OCI-LY7 (cell line): Measurements from ENCODE around the gene PROKR1. TPM values are rescaled to one million over a fixed set of nuclear protein-coding genes. Genes with fewer than 3 reads are reported as not detected.

ENCODE experiments used
- BruUV-seq: library from RNA; stranded (reverse); fragments of 400-500 nt; replicated peaks from 2 replicates; lab custom pipeline; 2021; lab: Mats Ljungman, UMichigan
- CTCF ChIA-PET: fragments of 300-600 bp; sonication (Branson Sonifier 250); formaldehyde crosslinking; loops from one replicate; lab custom pipeline; 2022; ENCODE audit warnings: antibody characterized with exemption; ENCODE audit not compliant: unreplicated experiment; lab: Charles Lee
- POLR2A ChIA-PET: fragments of 300-600 bp; sonication (Branson Sonifier 250); formaldehyde crosslinking; loops from one replicate; lab custom pipeline; 2022; ENCODE audit warnings: antibody characterized with exemption; lab: Charles Lee
- DNase-seq: peaks from one replicate; pipeline ENCODE4 v3.0.0-alpha.2; 2015; ENCODE audit warnings: low spot score
- H2AFZ ChIP-seq: fragments of 200-600 bp; sonication (generic), shearing (Covaris generic); 2 replicates; pipeline ENCODE4 v1.6.1; 2014; ENCODE audit warnings: mild to moderate bottlenecking, antibody characterized with exemption, low read length, moderate library complexity
- H3K27ac ChIP-seq: fragments of 200-600 bp; sonication (generic); 2 replicates; pipeline ENCODE4 v1.5.1; 2014; ENCODE audit warnings: mixed run types, low read depth, mild to moderate bottlenecking, moderate library complexity, low read length, inconsistent platforms; ENCODE audit not compliant: poor library complexity, severe bottlenecking
- H3K36me3 ChIP-seq: fragments of 200-600 bp; sonication (generic); 2 replicates; pipeline ENCODE4 v1.6.1; 2014; ENCODE audit warnings: mild to moderate bottlenecking, antibody characterized with exemption, low read length, moderate library complexity, mixed read lengths; ENCODE audit not compliant: insufficient read depth
- H3K4me1 ChIP-seq: fragments of 200-600 bp; sonication (generic); 2 replicates; pipeline ENCODE4 v1.5.1; 2014; ENCODE audit warnings: mild to moderate bottlenecking, low read length; ENCODE audit not compliant: insufficient read depth, poor library complexity, severe bottlenecking
- H3K4me2 ChIP-seq: fragments of 200-600 bp; sonication (generic); 2 replicates; pipeline ENCODE4 v1.6.1; 2014; ENCODE audit warnings: mild to moderate bottlenecking, low read length
- H3K4me3 ChIP-seq: fragments of 200-600 bp; sonication (generic); 2 replicates; pipeline ENCODE4 v1.5.1; 2014; ENCODE audit warnings: mild to moderate bottlenecking, low read depth, low read length; ENCODE audit not compliant: poor library complexity, severe bottlenecking
- H3K79me2 ChIP-seq: fragments of 200-600 bp; sonication (generic); 2 replicates; pipeline ENCODE4 v1.6.1; 2016; ENCODE audit warnings: low read depth, mild to moderate bottlenecking, low read length, moderate library complexity, mixed read lengths; ENCODE audit not compliant: insufficient read depth
- H3K9me2 ChIP-seq: fragments of 200-600 bp; sonication (generic); 2 replicates; pipeline ENCODE4 v1.6.1; 2016; ENCODE audit warnings: mild to moderate bottlenecking, low read length, mixed read lengths; ENCODE audit not compliant: insufficient read depth
- H3K9me3 ChIP-seq: fragments of 200-600 bp; sonication (generic); 2 replicates; pipeline ENCODE4 v1.6.1; 2014; ENCODE audit warnings: mild to moderate bottlenecking, mixed run types, low read length, mixed read lengths
- H4K20me1 ChIP-seq: fragments of 200-600 bp; sonication (generic); 2 replicates; pipeline ENCODE4 v1.6.1; 2014; ENCODE audit warnings: mild to moderate bottlenecking, antibody characterized with exemption, low read length, moderate library complexity, mixed read lengths; ENCODE audit not compliant: insufficient read depth
- CTCF ChIP-seq: fragments of 200-600 bp; sonication (generic); conservative IDR thresholded peaks from 2 replicates; pipeline ENCODE4 v1.5.1; 2014; ENCODE audit warnings: mild to moderate bottlenecking, antibody characterized with exemption, low read length, moderate library complexity, mixed read lengths
- EZH2phosphoT487 ChIP-seq: fragments of 200-600 bp; sonication (generic); IDR thresholded peaks from 2 replicates; pipeline ENCODE4 v1.6.1; 2018; ENCODE audit warnings: low read depth, borderline replicate concordance, mild to moderate bottlenecking, mixed run types, antibody characterized with exemption, low read length, moderate library complexity, mixed read lengths
- intact Hi-C: fragments of 100-400 bp; cut with micrococcal nuclease; formaldehyde crosslinking; loops from one replicate; pipeline ENCODE4 v1.10.0; 2022; ENCODE audit not compliant: unreplicated experiment
- total RNA-seq, 2 experiments: library from RNA; depleted of rRNA in 1 of 2; stranded (reverse); fragments of >200 nt in 1 of 2; shearing (Covaris generic) in 1 of 2; gene quantifications; 2 replicates each; pipeline ENCODE4 v1.2.3, GENCODE V29; 2014 to 2022

The PROKR1 gene
- total RNA-seq, 2 experiments from 2014 or later: 0.28 TPM; not detected in 1

GRCh38 chr2:68603059-68603458, 40.3 kb upstream of the PROKR1 start:
- H3K79me2 ChIP-seq: no peaks in the 10 kb centered on the region
- peaks cover 13% of the 10 kb centered on the region; the same call in 1 of the 2 replicates for H3K9me3 ChIP-seq
- H4K20me1 ChIP-seq: no peaks in the 10 kb centered on the region
- no peak overlapping the region for H3K4me3 ChIP-seq
- TF ChIP-seq CTCF: no peak
- TF ChIP-seq EZH2phosphoT487: no peak
- H3K4me2 ChIP-seq: no peak overlapping the region
- DNase-seq: no peak
- CTCF ChIA-PET: no interaction called here
- no peak overlapping the region for H3K27ac ChIP-seq
- no TSS peak for BruUV-seq
- H3K36me3 ChIP-seq: no peaks in the 10 kb centered on the region
- no peak overlapping the region for H2AFZ ChIP-seq
- no peaks in the 10 kb centered on the region for H3K4me1 ChIP-seq
- POLR2A ChIA-PET: interaction anchor here (1.0 to 1.3 kb wide), 3 partner anchors 12 to 104 kb away, joined by 3 read pairs; no protein-coding TSS in a partner anchor
- no peaks in the 10 kb centered on the region for H3K9me2 ChIP-seq
- intact Hi-C loops: no loop called here

GRCh38 chr2:68604077-68604476, 39.3 kb upstream of the PROKR1 start:
- no peak for DNase-seq
- Histone ChIP-seq H3K4me3 (no peak overlapping the region), H3K79me2 (no peaks in the 10 kb centered on the region), H4K20me1 (no peaks in the 10 kb centered on the region), H3K9me3 (peaks cover 13% of the 10 kb centered on the region; the same call in 1 of the 2 replicates), H3K36me3 (no peaks in the 10 kb centered on the region), H3K27ac (no peak overlapping the region), H3K4me1 (no peaks in the 10 kb centered on the region), H3K4me2 (no peak overlapping the region), H3K9me2 (no peaks in the 10 kb centered on the region), H2AFZ (no peak overlapping the region)
- no TSS peak for BruUV-seq
- POLR2A ChIA-PET: interaction anchor here (1.3 kb wide), 1 partner anchor 105 kb away, joined by 3 read pairs; no protein-coding TSS in a partner anchor
- intact Hi-C loops: no loop called here
- CTCF ChIA-PET: no interaction called here
- TF ChIP-seq CTCF (no peak), EZH2phosphoT487 (no peak)

GRCh38 chr2:68605939-68606338, 37.4 kb upstream of the PROKR1 start:
- Histone ChIP-seq H3K9me2 (no peaks in the 10 kb centered on the region), H3K4me2 (no peak overlapping the region), H3K9me3 (peaks cover 20% of the 10 kb centered on the region), H3K4me1 (no peaks in the 10 kb centered on the region), H3K27ac (no peak overlapping the region), H4K20me1 (no peaks in the 10 kb centered on the region), H3K36me3 (no peaks in the 10 kb centered on the region), H3K4me3 (no peak overlapping the region), H2AFZ (no peak overlapping the region), H3K79me2 (no peaks in the 10 kb centered on the region)
- no TSS peak for BruUV-seq
- no peak for DNase-seq
- no peak for TF ChIP-seq EZH2phosphoT487
- no peak for TF ChIP-seq CTCF
- intact Hi-C loops: no loop called here
- ChIA-PET CTCF (no interaction called here), POLR2A (no interaction called here)
